Measurements from ENCODE around the gene ASPSCR1.
A peak's percentile ranks its signal among the peaks of the same experiment; 100 is the strongest.

The ASPSCR1 gene

DNA sequence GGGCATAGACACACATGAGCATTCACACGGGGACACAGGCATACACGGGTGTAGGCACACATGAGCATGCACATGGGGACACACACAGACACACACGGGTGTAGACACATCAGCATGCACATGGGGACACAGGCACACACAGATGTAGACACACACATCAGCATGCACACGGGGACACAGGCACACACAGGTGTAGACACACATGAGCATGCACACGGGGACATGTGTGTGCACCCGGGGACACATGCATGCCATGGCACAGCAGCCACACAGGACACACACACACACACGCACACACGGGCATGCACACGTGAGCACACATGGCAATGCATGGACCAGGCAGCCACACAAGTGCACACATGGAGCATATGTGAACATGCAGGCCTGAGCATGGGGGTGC is 65.2 kb downstream of the ASPSCR1 start:
- DNase-seq (ENCODE audit: low read depth), result no peak

DNA sequence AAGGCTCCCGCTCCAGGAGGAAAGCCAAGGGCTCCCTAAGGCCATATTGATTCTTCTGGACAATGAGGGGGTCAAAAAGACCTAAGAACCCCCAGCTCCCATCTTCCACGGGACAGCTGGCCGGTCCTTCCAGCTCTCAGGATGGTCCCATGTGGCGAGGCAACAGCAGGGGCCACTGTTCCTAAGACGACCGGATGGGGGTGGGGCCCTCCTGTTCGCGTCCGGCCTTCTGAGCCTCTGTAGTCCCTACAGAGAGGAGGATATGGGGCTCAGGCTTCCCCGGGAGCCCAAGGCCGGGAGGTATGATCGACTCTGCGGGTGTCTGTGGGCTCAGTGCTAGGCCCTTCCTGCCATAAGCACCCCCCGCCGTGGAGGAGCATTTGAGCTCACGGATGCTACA is 66.1 kb downstream of the ASPSCR1 start:
- DNase-seq (ENCODE audit: low read depth), result no peak

DNA sequence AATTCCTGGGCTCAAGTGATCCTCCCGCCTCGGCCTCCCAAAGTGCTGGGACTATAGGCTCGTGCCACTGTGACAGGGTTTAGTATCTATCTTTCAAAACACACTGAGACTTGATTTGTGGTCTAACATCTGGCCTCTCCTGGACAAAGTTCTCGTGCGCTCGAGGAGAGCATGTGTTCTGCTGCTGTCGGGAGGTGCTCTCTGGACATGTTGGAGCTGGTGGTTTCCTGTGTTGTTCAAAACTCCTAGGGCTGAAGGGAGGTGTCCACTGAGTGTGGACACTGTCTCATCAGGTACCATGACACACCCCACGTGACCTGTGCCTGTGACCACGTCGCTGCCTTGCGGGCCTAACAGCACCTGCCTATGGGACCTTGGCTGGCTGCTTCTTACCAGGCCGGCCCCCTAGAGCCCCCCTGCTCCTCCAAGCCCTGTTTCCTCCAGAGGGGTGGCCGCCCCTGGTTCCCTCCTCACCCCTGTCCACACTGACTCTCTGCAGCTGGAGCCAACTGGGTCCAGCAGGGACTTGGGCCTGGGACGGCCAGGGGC is 68.6 kb downstream of the ASPSCR1 start:
- no peak for DNase-seq (ENCODE audit: low read depth)

DNA sequence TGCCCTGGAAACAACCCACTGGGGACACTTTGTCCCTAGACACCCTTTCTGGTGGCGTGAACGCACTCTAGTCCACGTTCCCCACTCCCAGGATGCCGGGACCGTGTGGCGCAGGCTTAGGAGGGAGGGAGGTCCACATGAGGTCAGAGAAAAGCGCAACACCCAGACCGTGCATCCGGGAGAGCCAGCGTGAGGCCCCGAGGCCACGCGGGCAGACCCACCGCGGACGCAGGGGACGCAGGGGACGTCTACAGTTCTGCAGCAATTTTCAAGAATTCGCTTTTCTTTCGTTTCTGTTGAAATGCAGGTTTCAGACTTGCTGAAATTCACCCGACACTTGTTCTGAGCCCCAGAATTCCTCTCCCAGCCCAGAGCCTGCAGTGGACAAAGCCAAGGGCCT is 69.5 kb downstream of the ASPSCR1 start:
- DNase-seq (ENCODE audit: low read depth), result no peak

DNA sequence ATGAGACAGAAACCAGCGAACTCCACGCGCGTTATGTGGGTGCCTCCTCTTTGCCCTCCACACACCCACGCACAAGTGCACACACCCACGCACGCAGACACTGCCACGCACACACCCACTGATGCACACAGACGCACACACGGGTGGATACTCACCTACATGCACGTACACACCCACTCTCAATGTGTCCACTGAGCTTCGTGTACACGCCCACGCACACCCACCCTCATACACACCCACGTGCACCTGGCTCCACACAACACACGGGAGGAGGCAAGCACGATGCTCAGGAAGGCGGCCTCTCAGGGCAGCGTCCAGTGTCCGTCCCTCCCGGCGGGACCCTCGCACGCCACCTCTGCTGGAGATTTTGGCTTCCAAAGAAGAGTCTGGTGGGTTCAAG is 70.0 kb downstream of the ASPSCR1 start:
- no peak for DNase-seq (ENCODE audit: low read depth)

DNA sequence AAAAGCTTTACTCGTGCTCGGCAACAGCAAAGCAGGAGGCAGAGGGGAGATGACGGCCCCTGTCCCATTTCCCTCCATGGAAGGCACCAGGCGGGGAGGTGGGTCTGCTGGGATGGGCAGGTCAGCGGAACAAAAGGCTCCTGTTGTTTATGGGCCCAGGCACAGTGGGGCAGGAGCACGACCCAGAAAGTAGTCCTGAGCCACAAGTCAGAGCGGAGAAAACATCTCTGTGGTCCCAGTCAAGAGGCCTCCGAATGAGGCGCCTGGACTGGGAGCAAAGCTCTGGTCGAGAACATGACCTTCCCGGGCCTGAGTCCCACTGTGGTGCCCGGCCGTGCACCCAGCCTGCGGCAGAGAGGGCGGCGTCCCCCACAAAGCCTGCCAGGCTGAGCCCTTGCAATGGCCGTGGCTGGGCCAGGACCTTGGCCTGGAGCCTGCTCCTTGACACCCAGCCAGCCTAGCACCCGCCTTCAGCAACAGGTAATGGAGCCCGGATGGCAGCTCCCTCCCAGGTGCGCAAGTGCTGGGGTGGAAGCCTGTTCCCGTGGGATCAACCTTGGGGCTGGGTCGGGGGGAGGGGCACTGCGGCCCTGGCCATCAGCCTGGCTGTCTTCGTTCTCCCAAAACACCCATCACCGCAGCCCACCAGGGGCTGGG is 70.6 kb downstream of the ASPSCR1 start:
- DNase-seq (ENCODE audit: low read depth), result no peak

DNA sequence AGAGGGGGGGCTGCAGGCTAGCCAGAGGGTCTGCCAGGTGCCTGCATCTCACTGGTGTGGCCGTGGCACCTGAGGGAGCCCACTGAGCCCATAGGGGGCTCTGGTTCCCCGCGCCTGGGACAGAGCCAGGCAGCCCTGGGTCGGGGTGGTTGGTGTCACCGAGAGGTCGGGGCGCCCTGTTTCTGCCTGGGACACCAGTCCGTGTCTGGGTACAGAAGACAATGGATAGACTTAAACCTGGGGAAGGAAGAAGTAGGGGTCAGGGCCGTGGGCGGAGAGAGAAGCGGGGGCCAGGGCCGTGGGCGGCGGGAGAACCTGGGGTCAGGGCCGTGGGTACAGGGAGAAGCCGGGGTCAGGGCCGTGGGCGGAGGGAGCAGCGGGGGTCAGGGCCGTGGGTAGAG is 71.1 kb downstream of the ASPSCR1 start:
- no peak for DNase-seq (ENCODE audit: low read depth)

DNA sequence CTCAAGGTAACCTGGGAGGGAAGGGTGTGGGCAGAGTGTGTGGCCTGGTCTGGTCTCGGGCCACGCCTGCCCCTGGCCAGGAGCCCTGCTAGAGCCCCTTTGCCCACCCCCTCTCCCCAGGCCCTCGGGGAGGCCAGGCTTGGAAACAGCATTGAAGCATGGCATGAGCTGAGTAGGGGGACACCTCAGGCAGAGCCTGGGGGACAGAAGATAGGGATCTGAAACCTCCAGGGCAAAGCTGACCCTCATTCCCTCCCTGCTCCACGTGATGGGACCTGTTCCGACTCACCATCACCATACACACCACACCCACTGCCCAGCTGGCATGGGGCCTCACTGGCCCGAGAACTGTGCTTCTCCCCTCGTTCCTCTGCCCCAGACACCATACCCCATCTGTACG is 71.7 kb downstream of the ASPSCR1 start:
- no peak for DNase-seq (ENCODE audit: low read depth)

DNA sequence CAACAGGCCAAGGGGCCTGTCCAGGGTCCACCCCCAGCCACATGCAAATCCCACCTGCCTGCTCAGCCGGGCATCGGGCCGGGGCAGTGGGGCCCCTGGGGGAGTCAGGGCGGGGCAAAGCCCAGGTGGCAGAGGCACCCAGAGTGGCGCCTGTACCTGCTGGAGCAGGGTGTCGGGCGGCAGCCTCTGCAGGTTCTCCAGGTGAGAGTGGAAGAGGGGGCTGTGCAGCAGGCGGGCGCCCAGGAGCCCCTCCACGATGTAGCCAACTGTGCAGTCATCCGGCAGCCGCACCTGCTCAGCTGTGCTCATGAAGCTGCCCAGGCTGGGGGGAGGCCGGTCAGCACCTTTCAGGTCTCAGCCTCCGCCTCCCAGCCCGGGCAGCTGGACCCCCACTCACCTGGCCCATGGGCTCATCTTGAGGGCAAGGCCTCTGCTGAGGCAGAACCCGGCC is 72.1 kb downstream of the ASPSCR1 start:
- DNase-seq (ENCODE audit: low read depth), result no peak

DNA sequence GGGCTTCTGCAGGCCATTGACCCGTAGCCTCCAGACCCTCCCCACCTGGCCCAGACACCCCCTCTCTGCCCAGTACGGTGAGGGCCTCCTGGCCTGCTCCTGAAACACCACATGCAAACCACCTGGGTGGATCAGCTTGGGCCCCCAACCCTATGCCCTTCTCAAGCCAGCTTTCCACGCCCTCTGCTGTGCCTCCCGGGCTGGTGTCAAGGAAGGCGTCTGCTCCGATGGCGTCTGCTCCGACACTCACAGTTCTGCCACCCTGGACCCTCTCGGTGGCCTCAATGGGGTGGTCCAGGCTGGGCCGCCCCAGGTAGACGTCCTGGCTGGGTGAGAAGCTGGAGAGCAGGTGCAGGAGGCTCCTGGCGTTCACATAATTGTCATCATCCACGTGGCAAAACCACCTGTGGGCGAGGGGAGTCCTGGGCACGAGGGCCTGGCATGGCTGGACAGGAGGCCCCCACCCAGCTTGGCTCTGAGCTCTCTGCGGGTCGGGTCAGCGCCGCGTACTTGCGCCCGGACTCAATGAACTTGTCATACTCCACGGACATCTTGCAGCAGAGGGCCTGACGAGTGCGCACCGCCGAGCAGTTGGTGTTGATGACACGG is 72.8 kb downstream of the ASPSCR1 start:
- DNase-seq (ENCODE audit: low read depth), result no peak

DNA sequence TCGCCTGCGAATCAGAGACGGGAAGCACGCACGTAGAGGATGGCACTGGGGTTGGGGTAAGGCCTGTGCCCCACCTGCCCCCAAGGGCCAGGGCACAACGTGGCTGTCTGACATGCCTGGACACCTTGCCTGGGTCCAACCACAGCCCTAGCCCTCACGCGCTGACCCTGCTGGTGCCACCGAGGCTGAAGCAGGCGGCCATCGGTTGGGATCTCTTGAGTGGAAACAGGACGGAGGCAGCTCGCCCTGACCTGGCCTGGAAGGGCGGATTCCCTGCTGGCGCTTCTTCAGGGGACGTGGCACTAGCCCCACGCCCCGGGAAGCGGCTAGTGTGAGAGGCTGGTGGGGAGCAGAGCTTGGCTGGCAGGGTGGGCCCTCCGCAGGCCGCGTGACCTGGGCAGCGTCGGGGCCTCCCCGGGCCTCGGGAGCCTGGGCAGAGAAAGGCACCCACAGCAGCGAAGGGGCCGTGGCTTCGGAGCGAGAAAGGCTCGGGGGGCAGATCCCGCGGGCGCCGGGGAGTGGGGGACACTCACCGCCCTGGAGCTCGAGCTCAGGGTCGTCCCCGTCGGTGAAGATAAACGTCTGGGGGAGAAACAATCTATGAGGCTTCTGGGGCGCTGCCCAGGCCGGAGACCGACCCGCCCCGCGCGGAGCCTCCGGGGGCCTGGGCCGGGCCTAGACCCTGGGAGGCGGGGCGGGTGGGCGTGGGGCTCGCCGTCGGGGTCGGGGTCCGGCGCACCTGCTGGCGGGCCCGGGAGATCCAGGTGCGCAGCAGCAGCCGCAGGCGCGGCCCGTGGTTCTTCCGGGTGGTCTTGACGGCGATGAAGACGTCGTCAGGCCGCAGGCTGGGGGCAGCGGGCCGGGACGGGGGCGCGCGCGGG is 73.6 kb downstream of the ASPSCR1 start:
- DNase-seq (ENCODE audit: low read depth), result no peak

DNA sequence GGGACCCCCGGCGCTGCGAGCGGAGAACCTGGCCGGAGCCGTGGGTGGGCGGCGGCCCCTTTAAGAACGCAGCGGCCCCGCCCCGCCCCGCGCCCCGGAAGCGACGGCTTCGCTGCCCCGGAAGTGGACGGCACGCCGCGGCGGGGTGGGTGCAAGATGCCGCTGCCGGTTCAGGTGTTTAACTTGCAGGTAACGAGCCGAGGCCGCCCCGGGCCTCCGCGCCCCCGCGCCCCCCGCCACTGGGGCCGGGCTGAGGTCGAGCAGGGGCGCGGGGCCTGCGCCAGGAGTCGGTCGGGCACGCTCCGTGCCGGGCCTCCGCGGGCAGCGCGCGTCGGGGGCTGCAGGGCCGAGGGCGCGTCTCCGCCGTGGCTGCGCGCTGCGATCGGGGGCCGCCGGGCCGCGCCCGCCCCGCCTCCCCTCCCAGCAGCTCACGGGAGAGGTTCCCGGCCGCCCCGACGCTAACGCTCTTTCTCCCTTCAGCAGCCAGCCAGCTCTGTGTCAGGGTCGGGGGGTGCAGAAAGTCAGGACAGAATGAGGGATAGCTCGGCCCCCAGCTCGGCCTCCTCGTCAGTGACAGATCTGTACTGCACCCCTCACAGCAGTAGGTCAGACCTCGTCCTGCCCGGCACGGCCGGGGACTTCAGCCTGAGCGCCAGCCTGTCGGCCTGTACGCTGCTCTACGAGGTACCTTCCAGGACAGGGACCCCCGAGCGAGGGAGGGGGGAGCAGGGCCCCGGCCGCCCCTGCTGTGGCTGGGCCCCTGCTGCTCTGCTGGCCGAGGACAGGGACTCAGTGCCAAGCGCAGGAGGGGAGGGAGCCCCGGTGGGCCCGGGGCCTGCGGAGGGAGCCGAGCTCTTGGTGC is 74.6 kb downstream of the ASPSCR1 start, which contains the start of the genes GPS1 and RFNG:
TSS of gene GPS1 (plus strand) at position 123 of the 862 bp plus-strand sequence. CDS start at position 157, 34 bp downstream.
TSS of gene RFNG (minus strand) at position 36 of the 862 bp plus-strand sequence. CDS start 45 bp downstream, outside the sequence.
- peak; percentile 68 for DNase-seq (ENCODE audit: low read depth)

DNA sequence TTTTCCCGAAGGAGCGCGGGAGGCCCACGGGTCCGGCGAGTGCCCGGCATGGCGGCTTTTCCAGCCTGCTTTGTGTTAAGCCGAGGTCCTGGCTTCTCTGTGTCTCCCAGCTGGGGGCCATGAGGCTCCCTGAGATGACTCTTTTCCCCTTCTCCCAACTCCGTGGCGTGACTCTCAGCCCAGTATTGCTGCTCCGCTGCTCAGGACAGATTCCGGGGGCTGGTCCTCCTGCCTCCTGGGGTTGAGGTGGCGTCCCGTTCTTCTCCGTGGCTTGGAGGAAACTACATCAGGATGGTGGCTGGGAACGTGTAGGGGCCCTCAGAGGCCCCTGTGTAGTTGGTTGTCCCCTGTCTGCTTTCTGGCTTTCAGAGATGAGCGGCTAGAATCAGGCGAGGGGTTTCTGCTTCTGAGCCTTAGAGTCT is 75.2 kb downstream of the ASPSCR1 start:
- DNase-seq (ENCODE audit: low read depth), result no peak

DNA sequence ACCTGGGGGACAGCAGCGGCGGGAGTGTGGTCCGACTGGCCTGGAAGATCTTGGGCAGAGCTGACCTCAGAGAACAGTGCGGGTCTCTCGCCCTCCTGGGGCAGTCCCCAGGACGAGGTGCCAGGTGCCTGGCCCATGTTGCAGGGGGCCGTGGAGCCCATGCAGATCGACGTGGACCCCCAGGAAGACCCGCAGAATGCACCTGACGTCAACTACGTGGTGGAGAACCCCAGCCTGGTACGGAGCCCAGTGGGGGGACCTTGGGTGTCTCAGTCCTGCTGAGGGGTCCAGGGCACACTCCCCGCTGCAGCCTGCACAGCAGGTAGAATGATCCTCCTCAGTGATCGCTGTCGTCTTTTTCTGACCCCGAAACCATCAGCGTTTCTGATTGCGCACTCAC is 75.7 kb downstream of the ASPSCR1 start:
- no peak for DNase-seq (ENCODE audit: low read depth)

DNA sequence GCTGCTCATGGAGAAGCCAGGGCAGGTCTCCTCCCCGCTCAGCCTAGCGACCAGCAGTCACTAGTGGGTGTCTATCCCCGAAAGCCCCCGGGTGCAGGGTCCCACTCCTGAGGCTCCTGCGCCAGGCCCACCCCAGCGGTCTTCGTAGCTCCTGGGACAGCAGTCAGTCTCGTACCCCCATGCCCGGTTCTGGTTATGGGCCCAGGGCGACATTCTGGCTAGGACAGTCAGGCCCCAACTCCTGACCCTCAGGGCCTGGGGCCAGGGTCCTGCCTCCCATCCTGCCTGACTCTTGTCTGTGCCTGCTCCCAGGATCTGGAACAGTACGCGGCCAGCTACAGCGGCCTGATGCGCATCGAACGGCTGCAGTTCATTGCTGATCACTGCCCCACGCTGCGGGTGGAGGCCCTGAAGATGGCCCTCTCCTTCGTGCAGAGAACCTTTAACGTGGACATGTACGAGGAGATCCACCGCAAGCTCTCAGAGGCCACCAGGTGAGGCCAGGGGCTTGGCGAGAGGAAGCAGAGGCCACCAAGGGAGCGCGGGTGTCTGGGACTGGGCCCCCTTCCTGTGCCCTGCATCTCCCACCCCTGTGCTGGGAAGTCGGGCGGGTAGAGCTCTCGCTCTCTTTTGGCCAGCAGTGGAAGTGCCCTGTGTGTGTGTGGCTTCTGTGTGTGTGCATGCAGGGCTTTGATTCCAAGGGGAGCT is 76.3 kb downstream of the ASPSCR1 start:
- no peak for DNase-seq (ENCODE audit: low read depth)

DNA sequence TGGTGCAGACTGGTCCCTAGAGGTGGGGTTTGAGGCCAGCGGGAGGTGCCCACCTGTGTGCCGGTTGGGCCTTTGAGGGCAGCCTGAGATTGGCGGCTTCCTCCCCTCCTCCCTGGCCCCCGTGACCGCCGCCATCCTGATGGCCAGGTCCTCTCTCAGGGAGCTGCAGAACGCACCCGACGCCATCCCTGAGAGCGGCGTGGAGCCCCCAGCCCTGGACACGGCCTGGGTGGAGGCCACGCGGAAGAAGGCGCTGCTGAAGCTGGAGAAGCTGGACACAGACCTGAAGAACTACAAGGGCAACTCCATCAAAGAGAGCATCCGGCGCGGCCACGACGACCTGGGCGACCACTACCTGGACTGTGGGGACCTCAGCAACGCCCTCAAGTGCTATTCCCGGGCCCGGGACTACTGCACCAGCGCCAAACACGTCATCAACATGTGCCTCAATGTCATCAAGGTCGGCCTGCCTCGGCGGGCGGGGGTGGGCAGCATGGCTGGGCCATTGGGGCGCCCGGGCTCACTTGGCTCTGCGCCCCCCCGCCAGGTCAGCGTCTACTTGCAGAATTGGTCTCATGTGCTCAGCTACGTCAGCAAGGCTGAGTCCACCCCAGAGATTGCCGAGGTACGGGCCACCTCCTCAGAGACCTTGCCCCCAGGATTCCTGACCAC is 77.1 kb downstream of the ASPSCR1 start:
- DNase-seq (ENCODE audit: low read depth), result no peak

DNA sequence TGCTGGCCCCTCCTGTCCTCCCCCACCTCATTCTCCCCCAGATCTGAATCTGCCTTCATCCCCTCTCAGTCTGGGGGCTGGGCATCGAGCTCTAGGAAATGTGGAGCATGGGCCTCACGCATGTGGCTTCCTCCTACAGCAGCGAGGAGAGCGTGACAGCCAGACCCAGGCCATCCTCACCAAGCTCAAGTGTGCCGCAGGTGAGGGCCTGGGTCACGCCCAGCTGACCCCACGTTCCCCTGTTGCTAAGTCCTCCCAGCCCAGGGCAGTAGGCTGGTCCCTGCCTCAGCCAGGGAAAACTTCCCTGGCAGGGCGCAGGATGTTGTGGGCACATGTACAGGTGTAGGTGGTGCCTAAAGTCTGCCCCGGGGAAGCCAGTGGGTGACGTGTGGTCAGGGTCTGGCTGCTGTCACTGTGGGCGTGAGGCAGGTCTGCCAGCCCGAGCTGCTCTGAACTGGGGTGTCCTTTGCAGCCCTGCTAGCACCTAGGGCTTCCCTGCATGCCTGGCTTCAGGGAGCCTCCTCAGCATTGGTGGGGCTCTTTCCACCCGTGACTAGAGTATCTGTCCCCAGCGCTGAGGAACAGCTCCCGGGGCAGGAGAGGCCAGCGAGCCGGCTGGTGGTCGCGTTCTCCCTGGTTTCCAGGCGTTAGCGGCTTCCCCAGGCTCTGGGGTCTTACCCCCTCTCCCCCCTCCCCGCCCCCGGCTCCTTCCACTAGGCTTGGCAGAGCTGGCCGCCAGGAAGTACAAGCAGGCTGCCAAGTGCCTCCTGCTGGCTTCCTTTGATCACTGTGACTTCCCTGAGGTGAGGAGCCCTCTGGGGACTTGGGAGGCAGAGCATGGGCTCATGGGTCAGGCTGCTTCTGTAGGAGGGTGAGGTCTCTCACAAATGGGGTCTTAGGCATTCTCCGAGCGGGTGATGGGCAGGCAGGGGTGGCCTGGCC is 77.9 kb downstream of the ASPSCR1 start:
- no peak for DNase-seq (ENCODE audit: low read depth)

DNA sequence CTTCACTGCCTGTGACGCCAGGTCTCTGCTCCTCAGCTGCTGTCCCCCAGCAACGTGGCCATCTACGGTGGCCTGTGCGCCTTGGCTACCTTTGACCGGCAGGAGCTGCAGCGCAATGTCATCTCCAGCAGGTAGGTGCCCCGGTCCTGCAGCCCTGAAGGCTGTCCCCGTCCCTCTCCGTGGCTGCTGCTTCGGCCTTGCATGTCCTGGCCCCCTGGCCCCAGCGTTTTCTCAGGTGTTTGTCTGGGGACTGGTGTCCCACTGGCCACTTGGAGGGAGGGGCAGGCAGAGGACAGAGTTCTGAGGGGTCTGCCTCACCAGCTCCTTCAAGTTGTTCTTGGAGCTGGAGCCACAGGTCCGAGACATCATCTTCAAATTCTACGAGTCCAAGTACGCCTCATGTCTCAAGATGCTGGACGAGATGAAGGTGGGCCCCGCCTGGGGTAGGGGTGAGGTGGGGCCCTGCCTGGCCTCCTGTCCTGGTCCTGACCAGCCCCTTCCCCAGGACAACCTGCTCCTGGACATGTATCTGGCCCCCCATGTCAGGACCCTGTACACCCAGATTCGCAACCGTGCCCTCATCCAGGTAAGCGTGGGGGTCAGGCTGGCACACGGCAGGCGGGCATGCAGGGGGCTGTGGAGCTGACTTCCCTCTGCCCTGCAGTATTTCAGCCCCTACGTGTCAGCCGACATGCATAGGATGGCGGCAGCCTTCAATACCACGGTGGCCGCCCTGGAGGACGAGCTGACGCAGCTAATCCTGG is 78.7 kb downstream of the ASPSCR1 start:
- DNase-seq (ENCODE audit: low read depth), result no peak

Measured in stimulated activated CD8-positive, alpha-beta memory T cell treated with anti-CD3 and anti-CD28 coated beads, Interleukin-15, amount 100 ng/mL, for 24 hours (primary cell).